ENCODE results near the gene MLF2.

DNA sequence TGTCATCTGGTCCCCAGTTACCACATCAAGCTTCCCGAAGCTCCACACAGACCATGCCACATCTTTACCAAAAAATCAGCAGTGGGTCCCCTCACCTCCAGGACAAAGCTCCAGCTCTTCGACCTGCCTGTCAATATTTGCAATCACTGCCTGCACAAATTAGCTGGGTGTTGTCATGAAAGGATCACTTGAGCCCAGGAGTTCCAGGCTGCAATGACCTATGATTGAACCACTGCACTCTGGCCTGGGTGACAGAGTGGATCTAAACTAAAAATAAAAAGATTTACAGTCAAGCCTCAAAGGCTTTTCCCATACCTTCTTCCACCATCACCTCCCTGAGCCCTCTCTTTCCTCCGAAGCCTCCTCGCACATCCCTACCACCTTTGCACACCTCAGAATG is 43.6 kb upstream of the MLF2 start:
- TF ChIP-seq, protein P1, sequence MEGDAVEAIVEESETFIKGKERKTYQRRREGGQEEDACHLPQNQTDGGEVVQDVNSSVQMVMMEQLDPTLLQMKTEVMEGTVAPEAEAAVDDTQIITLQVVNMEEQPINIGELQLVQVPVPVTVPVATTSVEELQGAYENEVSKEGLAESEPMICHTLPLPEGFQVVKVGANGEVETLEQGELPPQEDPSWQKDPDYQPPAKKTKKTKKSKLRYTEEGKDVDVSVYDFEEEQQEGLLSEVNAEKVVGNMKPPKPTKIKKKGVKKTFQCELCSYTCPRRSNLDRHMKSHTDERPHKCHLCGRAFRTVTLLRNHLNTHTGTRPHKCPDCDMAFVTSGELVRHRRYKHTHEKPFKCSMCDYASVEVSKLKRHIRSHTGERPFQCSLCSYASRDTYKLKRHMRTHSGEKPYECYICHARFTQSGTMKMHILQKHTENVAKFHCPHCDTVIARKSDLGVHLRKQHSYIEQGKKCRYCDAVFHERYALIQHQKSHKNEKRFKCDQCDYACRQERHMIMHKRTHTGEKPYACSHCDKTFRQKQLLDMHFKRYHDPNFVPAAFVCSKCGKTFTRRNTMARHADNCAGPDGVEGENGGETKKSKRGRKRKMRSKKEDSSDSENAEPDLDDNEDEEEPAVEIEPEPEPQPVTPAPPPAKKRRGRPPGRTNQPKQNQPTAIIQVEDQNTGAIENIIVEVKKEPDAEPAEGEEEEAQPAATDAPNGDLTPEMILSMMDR (conservative IDR thresholded peaks at IDR 0.05 in 1 of 2, IDR thresholded peaks at IDR 0.05 in 1 of 2; ENCODE audit: extremely low read depth in 1 of 2, insufficient read depth in 1 of 2, low read depth in 1 of 2, low read length in 2 of 2) = no peak
- no peak for TF ChIP-seq EZH2 (IDR thresholded peaks at IDR 0.05; ENCODE audit: borderline replicate concordance, low read length)

Data from mammary epithelial cell (primary cell).